A673 (cell line): Measurements from ENCODE around the gene KLC4. TPM values are rescaled to one million over a fixed set of nuclear protein-coding genes. Genes with fewer than 3 reads are reported as not detected.
A peak's percentile ranks its signal among the peaks of the same experiment; 100 is the strongest.

Source experiments
- BruUV-seq: library from RNA; stranded (reverse); fragments of 400-500 nt; replicated peaks from 2 replicates; lab custom pipeline; 2021; lab: Mats Ljungman, UMichigan
- CTCF ChIA-PET: fragments of 300-600 bp; sonication (Branson Sonifier 250); formaldehyde crosslinking; loops from one replicate; lab custom pipeline; 2022; ENCODE audit warnings: antibody characterized with exemption; lab: Charles Lee
- POLR2A ChIA-PET: fragments of 300-600 bp; sonication (Branson Sonifier 250); formaldehyde crosslinking; loops from one replicate; lab custom pipeline; 2022; ENCODE audit warnings: antibody characterized with exemption; ENCODE audit not compliant: low non-redundant PET; lab: Charles Lee
- DNase-seq: peaks from one replicate; pipeline ENCODE4 v3.0.0-alpha.2; 2015; ENCODE audit warnings: low spot score
- H3K27ac ChIP-seq: fragments of 200-600 bp; sonication (generic); 2 replicates; pipeline ENCODE4 v1.5.1; 2016; ENCODE audit warnings: mixed run types, low read depth, mild to moderate bottlenecking, mixed read lengths, antibody characterized with exemption, low read length; ENCODE audit not compliant: poor library complexity, severe bottlenecking
- H3K27me3 ChIP-seq: fragments of 200-600 bp; sonication (generic); replicated peaks from 2 replicates; pipeline ENCODE4 v1.6.1; 2017; ENCODE audit warnings: mixed run types, low read depth, mild to moderate bottlenecking, mixed read lengths, antibody characterized with exemption, low read length; ENCODE audit not compliant: insufficient read depth, poor library complexity
- H3K36me3 ChIP-seq: fragments of 200-600 bp; sonication (generic); 2 replicates; pipeline ENCODE4 v1.6.1; 2016; ENCODE audit warnings: mixed run types, mild to moderate bottlenecking, mixed read lengths, antibody characterized with exemption, low read length; ENCODE audit not compliant: insufficient read depth, poor library complexity, severe bottlenecking
- H3K4me1 ChIP-seq: fragments of 200-600 bp; sonication (generic); 2 replicates; pipeline ENCODE4 v1.6.1; 2017; ENCODE audit warnings: mixed run types, mild to moderate bottlenecking, mixed read lengths, antibody characterized with exemption, low read length; ENCODE audit not compliant: insufficient read depth, poor library complexity, severe bottlenecking
- H3K4me3 ChIP-seq: fragments of 200-600 bp; sonication (generic); 2 replicates; pipeline ENCODE4 v1.5.1; 2016; ENCODE audit warnings: low read depth, mixed run types, mild to moderate bottlenecking, mixed read lengths, low read length; ENCODE audit not compliant: poor library complexity, severe bottlenecking
- H3K9me3 ChIP-seq: fragments of 200-600 bp; sonication (generic); 2 replicates; pipeline ENCODE4 v1.6.1; 2016; ENCODE audit warnings: mixed run types, low read depth, mild to moderate bottlenecking, mixed read lengths, antibody characterized with exemption, low read length; ENCODE audit not compliant: poor library complexity, severe bottlenecking
- EZH2 ChIP-seq: fragments of 200-600 bp; sonication (generic); IDR thresholded peaks from 2 replicates; pipeline ENCODE4 v1.6.1; 2017; ENCODE audit warnings: borderline replicate concordance, low read depth, mild to moderate bottlenecking, mixed read lengths, antibody characterized with exemption, low read length; ENCODE audit not compliant: poor library complexity, severe bottlenecking
- intact Hi-C: fragments of 100-400 bp; cut with micrococcal nuclease; formaldehyde crosslinking; loops from one replicate; pipeline ENCODE4 v1.10.0; 2022; ENCODE audit not compliant: unreplicated experiment
- total RNA-seq: library from RNA; stranded (reverse); gene quantifications from 2 replicates; pipeline ENCODE4 v1.2.3, GENCODE V29; 2021
- TF ChIP-seq, protein P1 (sequence below): fragments of 300-800, 200-600 bp; sonication (generic); conservative IDR thresholded peaks from 2 replicates; pipeline ENCODE4 v1.5.1; 2017; ENCODE audit warnings: low read depth, mild to moderate bottlenecking, antibody characterized with exemption, low read length, moderate library complexity, mixed read lengths

The KLC4 gene
- total RNA-seq, 1 experiment from 2014 or later = 21.3 TPM

DNA sequence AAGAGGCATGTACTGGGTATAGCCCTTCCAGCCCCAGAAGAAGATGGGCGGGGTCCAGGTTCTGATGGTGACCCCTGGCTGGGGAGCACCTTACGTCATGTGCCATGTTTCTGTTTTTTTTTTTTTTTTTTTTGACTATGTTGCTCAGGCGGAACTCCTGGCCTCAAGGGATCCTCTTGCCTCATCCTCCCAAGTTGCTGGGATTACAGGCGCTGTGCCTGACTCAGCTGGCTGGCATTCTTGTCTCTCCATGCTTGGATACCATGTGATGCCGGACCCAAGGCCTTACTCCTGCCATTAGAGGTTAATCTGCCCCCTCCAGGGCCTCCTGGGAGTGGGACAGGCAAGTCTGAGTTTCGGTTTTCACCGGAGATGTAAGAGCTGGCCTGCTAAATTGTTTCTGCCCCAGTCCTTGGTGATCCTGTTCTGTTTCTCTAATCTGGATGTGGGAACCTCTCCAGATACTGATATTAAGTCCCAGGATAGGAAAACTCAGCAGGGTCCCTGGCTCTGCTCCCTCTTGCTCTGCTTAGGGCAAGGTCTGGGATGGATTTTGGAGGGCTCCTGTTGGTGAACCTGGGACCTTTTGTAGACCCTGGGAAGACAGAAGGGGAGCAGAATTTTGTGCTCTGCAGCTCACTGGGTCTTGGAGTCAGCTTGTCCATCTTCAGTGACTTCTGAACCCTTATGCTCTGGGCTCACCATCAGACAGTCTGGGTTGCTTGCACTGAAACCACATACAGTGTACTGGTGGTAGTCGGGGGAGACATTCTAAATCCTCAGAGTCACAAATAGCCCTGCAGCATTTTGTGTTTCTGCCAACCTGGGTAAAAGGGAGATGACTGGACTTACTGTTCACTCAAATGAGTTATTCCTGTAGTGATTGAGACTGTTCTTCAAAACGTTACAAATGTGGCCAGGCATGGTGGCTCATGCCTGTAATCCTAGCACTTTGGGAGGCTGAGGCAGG, 61.8 kb downstream of the KLC4 start:
- TF ChIP-seq, protein P1, sequence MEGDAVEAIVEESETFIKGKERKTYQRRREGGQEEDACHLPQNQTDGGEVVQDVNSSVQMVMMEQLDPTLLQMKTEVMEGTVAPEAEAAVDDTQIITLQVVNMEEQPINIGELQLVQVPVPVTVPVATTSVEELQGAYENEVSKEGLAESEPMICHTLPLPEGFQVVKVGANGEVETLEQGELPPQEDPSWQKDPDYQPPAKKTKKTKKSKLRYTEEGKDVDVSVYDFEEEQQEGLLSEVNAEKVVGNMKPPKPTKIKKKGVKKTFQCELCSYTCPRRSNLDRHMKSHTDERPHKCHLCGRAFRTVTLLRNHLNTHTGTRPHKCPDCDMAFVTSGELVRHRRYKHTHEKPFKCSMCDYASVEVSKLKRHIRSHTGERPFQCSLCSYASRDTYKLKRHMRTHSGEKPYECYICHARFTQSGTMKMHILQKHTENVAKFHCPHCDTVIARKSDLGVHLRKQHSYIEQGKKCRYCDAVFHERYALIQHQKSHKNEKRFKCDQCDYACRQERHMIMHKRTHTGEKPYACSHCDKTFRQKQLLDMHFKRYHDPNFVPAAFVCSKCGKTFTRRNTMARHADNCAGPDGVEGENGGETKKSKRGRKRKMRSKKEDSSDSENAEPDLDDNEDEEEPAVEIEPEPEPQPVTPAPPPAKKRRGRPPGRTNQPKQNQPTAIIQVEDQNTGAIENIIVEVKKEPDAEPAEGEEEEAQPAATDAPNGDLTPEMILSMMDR = no peak
- TF ChIP-seq EZH2 = no peak
- Histone ChIP-seq H3K4me1 (peaks cover 12% of the 10 kb centered on the region), H3K9me3 (no peaks in the 10 kb centered on the region), H3K27ac (peak overlapping the region; percentile 64), H3K27me3 (no peaks in the 10 kb centered on the region), H3K4me3 (no peak overlapping the region), H3K36me3 (no peaks in the 10 kb centered on the region)
- DNase-seq = peak; percentile 83
- CTCF ChIA-PET = no interaction called here
- POLR2A ChIA-PET = no interaction called here
- intact Hi-C loops = no loop called here
- no TSS peak for BruUV-seq

DNA sequence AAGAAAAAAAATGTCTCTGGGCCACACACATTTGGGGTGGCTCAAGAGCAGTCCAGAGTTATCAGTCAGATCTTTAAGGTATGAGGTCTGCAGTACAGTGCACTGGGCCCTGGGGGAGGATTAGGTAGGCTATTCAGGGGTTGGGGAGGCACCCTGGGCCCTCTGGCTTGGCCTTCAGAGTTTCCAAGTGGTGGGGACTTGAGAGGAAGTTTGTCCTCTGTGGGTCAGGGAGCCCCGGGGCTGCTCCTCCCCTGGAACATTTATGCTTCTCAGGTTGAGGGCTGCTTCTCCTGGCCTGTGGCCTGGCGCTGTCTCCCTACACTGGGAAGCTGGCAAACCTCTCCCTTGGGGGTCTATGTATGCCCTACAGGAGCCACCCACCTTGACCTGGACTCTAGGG, 62.7 kb downstream of the KLC4 start:
- intact Hi-C loops = no loop called here
- no TSS peak for BruUV-seq

DNA sequence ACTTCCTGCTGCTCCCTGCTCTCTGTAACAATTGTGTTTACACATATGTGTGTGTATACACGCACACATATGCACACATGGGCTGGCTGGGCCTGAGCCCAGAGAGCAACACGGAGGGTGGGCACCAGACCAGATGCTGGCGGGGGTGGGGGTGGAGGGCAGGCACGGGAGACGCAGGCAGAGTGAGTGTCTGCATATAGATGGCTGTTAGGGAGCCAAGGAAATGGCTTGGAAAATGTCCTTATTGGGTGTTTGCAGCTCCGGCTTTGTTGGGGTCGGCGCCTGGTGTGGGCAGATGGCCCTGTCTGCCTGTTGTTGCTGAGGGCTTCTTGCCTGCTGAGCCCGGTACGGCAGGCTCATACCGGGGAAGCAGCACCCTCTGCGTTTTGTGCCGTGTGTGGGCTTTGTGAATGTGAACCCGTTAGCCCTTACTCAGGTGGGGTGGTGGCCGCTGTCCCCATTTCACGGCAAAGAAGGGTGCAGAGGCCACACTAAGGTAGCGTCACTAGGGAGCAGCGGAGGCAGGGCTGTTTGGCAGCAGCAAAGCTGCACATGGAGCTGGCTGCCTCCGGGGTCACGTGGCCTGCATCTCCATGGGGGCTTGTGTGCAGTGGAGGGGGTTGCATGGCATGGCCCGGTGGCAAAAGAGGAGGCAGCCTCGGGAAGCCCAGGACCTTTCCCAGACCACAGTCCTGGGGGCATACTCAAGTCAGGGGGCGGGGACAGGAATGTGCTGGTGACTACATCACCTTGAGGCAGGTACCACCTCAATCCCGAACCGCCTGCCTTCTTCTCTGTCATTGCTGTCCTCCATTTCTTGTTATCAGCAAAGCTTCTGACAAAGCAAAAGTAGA, 64.3 kb downstream of the KLC4 start:
- no TSS peak for BruUV-seq
- POLR2A ChIA-PET = no interaction called here
- Histone ChIP-seq H3K36me3 (no peaks in the 10 kb centered on the region), H3K9me3 (no peaks in the 10 kb centered on the region), H3K4me1 (peaks cover 12% of the 10 kb centered on the region), H3K27ac (peak overlapping the region; percentile 32), H3K4me3 (no peak overlapping the region), H3K27me3 (no peaks in the 10 kb centered on the region)
- intact Hi-C loops = no loop called here
- CTCF ChIA-PET = no interaction called here
- no peak for DNase-seq
- TF ChIP-seq EZH2 = no peak
- TF ChIP-seq, protein P1 = no peak

More for the DNA sequence above, 62.7 kb downstream of the KLC4 start:
- peak overlapping the region; percentile 64 for H3K27ac ChIP-seq
- no peak for DNase-seq
- CTCF ChIA-PET = no interaction called here
- H3K36me3 ChIP-seq = no peaks in the 10 kb centered on the region
- POLR2A ChIA-PET = no interaction called here
- peaks cover 12% of the 10 kb centered on the region for H3K4me1 ChIP-seq
- TF ChIP-seq, protein P1 = no peak
- TF ChIP-seq EZH2 = no peak
- no peak overlapping the region for H3K4me3 ChIP-seq
- H3K9me3 ChIP-seq = no peaks in the 10 kb centered on the region
- H3K27me3 ChIP-seq = no peaks in the 10 kb centered on the region
